ENCODE results near the gene DIPK2B. TPM values are rescaled to one million over a fixed set of nuclear protein-coding genes. Genes with fewer than 3 reads are reported as not detected.

The DIPK2B gene
- 10 to 100 TPM in 2 of 4 donors, 1 to 10 TPM in 2; 8.0 to 11.5 (median 10.0) TPM for polyA plus RNA-seq (ENCODE audit: insufficient read length in 4 of 4)

DNA sequence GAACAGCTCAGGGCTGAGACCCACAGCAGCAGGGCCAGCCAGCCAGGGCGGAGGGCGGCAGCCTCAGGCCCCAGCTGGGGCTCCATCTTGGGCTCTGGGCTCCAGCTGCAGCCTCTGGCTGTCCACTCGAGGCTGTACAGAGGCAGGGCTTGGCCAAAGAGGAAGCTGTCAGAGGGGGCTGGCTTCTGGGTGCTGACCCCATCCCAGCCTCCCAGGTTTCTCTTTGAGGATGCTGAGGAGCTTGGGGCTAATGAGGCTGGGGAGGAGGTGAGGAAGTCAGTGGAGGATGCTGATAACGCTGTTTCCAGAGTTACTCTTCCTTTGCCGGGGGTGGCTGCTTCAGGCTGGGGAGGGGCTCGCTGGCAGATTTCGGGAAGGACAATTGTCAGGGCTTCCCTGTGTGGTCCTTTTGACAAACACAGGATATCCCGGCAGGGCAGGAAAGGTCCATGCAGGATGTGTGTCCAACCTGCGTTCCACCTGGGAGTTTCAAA is at the start of gene DIPK2B:
DIPK2B (minus strand) TSS at position 136 of the 494 bp plus-strand sequence; CDS start at position 86, 50 bp downstream.
- no peak for DNase-seq (ENCODE audit: low read depth in 4 of 4, low spot score in 3 of 4)

DNA sequence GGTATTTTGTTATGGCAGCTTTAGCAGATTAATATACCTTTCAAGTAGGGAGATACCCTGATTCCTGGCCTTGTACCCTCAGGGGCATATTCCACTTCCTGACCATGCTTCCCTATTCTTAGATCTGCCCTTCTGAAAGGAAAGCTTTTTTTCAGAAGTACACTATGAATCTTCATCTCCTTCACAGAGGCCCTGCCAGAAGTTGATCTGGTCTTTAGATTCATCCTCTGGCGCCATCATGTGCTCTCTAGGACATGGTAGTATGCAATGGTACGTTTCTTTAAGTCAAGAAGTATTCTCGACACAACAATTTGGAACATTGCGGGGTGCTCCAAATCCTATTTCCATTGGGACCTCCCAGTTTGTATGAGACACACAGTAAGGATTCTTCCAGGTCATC is 39.6 kb upstream of the DIPK2B start:
- no peak for DNase-seq (ENCODE audit: low read depth in 4 of 4, low spot score in 3 of 4)

DNA sequence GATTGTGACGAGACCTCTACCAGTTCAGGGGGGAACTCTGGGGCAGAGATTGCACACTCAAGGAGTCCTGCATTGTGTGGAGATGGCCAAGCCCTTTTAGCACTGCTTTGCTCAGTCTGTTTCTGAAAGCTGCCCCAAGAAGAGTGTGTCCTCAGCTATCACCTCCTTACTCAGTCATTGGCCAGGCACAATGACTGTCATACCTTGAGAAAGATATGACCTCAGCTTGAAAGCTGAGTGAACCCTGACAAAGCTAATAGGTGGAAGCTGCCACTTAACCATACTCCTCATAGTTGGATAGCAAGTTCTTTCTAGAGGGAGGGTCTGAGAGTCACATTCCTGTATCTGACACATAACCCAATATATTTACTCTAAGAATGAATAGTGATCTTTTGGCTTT is 37.8 kb upstream of the DIPK2B start:
- DNase-seq (ENCODE audit: low read depth in 4 of 4, low spot score in 3 of 4), result no peak

DNA sequence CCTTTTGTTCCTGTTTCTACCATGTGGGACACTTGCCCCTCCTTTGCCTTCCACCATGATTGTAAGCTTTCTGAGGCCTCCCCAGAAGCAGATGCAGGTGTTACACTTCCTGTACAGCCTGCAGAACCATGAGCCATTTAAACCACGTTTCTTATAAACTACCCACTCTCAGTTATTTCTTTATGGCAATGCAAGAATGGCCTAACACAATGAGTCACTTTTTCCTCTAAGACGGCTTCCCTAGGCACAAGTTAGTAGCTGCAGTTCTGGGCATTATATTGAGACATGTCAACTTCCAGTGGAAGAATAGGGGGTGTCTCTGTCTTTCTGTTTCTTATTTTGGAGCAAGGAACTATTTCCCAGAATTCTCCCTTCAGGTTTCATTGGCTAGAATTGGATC is 32.9 kb upstream of the DIPK2B start:
- no peak for DNase-seq (ENCODE audit: low read depth in 4 of 4, low spot score in 3 of 4)

GRCh38 chrX:45232139-45232538 is 31.5 kb upstream of the DIPK2B start:
- DNase-seq (ENCODE audit: low read depth in 4 of 4, low spot score in 3 of 4), result no peak

GRCh38 chrX:45230410-45230809 is 29.7 kb upstream of the DIPK2B start:
- DNase-seq (ENCODE audit: low read depth in 4 of 4, low spot score in 3 of 4), result no peak

- no peak for DNase-seq (ENCODE audit: low read depth in 4 of 4, low spot score in 3 of 4)
Observed at GRCh38 chrX:45229348-45229747, 28.7 kb upstream of the DIPK2B start.

DNA sequence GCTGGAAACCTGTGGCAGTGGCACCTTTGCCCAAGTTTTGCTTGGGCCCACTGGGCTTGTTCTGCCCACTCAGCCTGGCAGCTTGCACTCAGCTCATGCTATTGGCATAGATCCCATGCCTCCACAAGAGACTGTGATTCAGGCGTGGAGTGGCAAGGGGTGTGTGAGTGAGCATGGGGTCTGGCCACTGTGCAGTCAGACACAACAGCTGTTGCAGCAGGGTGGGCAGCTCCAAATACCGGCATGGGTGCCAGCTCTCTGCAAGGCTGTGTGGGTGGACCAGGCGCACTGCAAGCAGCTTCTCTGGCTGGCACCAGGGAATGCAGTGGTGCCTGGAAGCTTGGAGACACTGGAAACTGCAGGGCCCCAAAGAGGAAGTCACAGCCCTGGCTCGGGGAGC is 27.4 kb upstream of the DIPK2B start:
- DNase-seq (ENCODE audit: low read depth in 4 of 4, low spot score in 3 of 4), result no peak

DNA sequence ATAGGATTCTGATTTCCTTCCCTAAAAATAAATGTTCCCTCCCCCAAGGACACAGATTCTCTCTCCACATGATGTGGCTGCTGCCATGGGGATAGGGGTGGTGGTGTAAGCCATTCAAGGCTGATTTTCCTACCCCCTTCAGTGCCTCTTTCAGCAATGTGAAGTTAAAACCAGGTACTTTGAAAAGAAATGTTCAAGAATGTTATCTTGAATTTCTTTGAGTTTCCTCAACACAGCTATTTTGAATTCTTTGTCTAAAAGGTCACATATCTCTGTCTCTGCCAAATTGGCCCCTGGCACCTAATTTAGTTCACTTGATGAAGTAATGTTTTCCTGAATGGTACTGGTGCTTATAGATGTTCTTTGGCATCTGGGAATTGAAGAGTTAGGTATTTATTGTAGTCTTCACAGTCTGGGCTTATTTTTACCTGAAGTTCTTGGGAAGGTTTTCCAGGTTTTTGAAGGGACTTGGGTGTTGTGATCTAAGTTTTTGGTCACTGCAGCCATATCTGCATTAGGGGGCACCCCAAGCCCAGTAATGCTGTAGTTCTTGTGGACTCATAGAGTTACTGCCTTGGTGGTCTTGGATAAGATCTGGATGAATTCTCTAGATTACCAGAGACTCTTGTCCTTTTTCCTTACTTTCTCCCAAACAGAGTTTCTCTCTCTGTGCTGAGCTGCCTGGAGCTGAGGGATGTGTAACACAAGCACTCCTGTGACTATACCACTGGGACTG is 7.6 kb upstream of the DIPK2B start:
- DNase-seq (ENCODE audit: low read depth in 4 of 4, low spot score in 3 of 4), result no peak

DNA sequence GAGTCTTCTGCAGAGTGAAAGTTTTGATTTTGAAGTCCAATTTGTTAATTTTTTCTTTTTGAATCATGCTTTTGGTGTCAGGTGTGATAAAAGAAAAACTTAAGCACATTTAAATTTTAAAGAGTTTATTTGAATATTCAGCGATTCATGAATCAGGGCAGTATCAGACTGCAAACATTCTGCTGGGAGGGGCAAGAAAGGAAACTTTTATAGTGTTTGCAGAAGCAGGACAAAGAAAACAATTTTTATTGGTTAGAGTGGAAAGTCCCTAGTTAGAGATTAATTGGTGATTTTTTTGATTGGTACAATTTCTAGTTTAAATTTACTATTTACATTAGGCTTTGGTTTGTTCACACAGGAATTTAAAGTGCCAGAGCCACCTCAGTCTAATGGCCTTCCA is 1.5 kb upstream of the DIPK2B start:
- DNase-seq (ENCODE audit: low read depth in 4 of 4, low spot score in 3 of 4), result no peak

DNA sequence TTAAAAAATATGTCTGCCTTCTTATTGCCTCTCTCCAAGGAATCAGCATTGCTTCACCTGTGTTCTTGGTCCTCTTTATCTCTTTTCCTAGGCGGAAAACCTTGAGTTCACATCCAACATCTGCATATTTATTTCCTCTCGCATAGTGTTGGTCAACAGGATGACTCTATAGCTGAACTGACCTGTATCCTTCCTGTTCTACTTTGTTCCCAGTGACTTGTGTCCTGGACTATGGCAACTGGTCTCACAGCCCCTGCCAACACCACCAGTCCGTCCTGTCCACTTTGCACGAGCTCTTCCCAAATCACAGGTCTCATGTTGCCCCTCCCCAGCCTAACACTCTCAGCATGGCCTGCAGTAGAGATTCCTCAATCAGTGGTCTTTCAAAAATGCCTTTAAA is 2.0 kb downstream of the DIPK2B start:
- DNase-seq (ENCODE audit: low read depth in 4 of 4, low spot score in 3 of 4), result no peak

GRCh38 chrX:45198301-45198700 is 2.4 kb downstream of the DIPK2B start:
- DNase-seq (ENCODE audit: low read depth in 4 of 4, low spot score in 3 of 4), result no peak

DNA sequence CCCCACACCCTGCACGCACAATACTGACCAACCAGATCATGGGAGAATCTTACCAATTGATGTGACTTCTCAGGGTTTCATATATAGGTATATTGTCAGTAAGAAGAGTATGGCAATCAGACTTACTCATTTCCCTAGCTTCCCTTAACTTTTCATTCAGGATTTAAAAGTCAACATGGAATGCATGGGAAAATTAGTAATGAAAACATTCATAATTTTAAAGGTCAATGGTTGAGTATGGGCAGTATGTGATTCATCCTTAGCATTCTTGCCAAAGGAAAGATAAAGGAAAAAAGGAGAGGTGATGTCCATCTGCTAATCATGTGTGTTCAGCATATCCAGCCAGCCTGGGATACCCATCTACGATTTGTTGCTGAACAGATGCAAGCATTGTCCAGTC is 4.0 kb downstream of the DIPK2B start:
- DNase-seq (ENCODE audit: low read depth in 4 of 4, low spot score in 3 of 4), result no peak

DNA sequence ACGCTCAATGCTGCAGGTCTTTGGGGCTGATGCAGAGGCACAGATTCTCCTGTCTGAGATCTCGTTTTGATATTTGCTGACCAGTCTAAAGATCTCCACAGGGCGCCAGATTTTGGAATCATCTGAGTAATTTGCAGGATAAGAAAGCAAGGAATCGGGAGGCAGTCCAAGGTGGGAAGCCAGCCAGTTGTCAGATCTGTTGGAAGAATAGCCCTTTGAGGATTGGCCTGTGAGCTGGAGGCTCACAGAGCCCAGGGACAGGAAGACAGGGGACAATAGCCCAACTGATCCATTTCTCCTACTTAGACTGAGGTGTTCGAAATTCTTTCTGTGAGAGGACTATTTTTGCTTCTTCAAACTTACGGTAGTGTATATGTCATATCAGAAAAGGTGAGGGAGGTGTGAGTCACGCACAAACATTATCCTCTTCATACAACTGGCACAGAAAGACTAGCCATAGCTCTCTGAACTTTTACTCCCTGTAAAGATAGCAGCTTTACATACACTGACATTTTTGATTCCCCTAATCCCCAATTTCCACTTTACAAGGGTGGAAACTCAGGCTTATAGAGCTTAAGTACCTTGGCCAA is 8.8 kb downstream of the DIPK2B start:
- no peak for DNase-seq (ENCODE audit: low read depth in 4 of 4, low spot score in 3 of 4)

DNA sequence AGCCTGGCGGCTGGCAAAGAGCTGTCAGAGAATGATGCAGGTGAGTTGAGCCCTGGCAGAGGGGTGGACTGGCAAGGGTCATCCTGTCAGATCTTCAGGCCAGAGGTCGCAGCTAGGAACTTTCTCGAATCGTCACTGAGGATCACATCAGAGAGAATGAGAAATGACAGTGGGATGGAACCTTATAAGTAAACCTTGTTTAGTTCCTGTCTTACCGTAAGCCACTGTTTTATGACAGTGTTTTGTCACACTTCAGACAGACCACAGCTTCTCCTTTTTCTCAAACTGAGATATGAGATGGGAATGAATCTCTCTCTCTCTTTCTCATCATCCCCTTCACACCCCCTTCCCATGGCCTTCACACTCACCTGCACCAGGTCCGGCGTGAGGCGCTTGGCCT is 9.3 kb downstream of the DIPK2B start:
- DNase-seq (ENCODE audit: low read depth in 4 of 4, low spot score in 3 of 4), result no peak

DNA sequence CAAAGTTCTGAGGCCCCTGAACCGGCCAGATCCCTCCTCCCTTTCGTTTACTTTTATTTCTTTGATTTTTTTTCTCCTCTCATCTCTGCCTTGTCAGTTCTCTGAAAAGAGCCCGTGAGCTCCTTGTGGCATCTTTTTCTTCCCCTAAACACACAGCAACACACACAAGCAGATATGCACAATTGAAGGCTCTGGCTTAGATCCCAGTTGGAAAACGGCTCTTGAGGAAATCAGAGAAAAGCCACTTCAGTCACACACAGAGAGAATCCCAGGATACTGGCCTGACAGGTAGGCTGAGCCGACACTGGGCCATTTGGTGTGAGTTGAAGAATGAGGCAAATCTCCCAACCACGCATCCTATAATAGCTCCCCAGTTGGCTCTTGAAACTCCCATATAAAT is 12.9 kb downstream of the DIPK2B start:
- DNase-seq (ENCODE audit: low read depth in 4 of 4, low spot score in 3 of 4), result no peak

GRCh38 chrX:45186643-45187026 is 14.0 kb downstream of the DIPK2B start:
- DNase-seq (ENCODE audit: low read depth in 4 of 4, low spot score in 3 of 4), result no peak

- no peak for DNase-seq (ENCODE audit: low read depth in 4 of 4, low spot score in 3 of 4)
Observed at GRCh38 chrX:45184211-45184610, 16.5 kb downstream of the DIPK2B start.

GRCh38 chrX:45172890-45173289 is 27.8 kb downstream of the DIPK2B start:
- DNase-seq (ENCODE audit: low read depth in 4 of 4, low spot score in 3 of 4), result no peak

DNA sequence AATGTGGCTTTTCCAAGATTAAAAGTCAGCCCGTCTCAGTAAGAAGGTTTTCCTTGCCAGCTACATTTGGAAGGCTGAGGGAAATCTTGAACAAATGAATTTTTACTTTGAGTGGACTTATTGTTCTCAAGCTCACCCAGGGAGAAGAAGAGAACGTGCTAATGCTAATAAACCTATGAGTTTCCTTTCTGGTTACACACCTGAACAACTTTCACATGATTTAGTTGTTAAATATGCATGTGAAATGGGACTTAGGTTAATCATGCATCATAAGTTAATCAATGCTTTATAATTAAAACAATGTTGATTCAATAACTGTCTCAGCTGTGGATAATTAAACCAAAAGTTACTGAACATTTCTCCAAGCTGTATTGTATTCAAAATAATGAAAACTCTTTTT is 33.9 kb downstream of the DIPK2B start:
- DNase-seq (ENCODE audit: low read depth in 4 of 4, low spot score in 3 of 4), result no peak

- no peak for DNase-seq (ENCODE audit: low read depth in 4 of 4, low spot score in 3 of 4)
Observed at GRCh38 chrX:45165726-45166125, 35.0 kb downstream of the DIPK2B start.

GRCh38 chrX:45164995-45165394 is 35.7 kb downstream of the DIPK2B start:
- no peak for DNase-seq (ENCODE audit: low read depth in 4 of 4, low spot score in 3 of 4)

All from right renal pelvis (tissue), 4 donors.